Lung (tissue), 12 donors: Measurements from ENCODE around the gene LRP5. TPM values are rescaled to one million over a fixed set of nuclear protein-coding genes. Genes with fewer than 3 reads are reported as not detected.

Experiments used
- ATAC-seq: fragments of 200-7000 bp; cut with Tn5 transposase; one replicate; pipeline ENCODE4 v1.9.1; 2020; ENCODE audit warnings: moderate number of reproducible peaks; ENCODE audit not compliant: insufficient read depth, low FRiP score
- DNase-seq, 3 donors: peaks; one replicate each; pipeline ENCODE4 v3.0.0-alpha.2; 2013 to 2017
- H3K27ac ChIP-seq, 2 donors: one replicate each; pipeline ENCODE4 v1.5.1; 2013; ENCODE audit warnings: mild to moderate bottlenecking in 2 of 2, moderate library complexity in 2 of 2, control low read depth in 1 of 2, inconsistent platforms in 1 of 2, low read depth in 1 of 2, low read length in 1 of 2
- H3K27me3 ChIP-seq, 3 donors: one replicate each; pipeline ENCODE4 v1.5.1; 2013; ENCODE audit warnings: low read length in 2 of 3; ENCODE audit not compliant: control insufficient read depth in 3 of 3, insufficient read depth in 3 of 3
- H3K36me3 ChIP-seq, 4 donors: one replicate each; pipeline ENCODE4 v1.5.1; 2013; ENCODE audit warnings: low read length in 4 of 4, mild to moderate bottlenecking in 1 of 4, moderate library complexity in 1 of 4; ENCODE audit not compliant: control insufficient read depth in 4 of 4, insufficient read depth in 4 of 4
- H3K4me1 ChIP-seq, 5 donors: one replicate each; pipeline ENCODE4 v1.5.1; 2013; ENCODE audit warnings: low read length in 5 of 5, mild to moderate bottlenecking in 2 of 5, moderate library complexity in 1 of 5; ENCODE audit not compliant: control insufficient read depth in 5 of 5, insufficient read depth in 5 of 5
- H3K4me3 ChIP-seq: one replicate; pipeline ENCODE4 v1.5.1; 2013; ENCODE audit warnings: mild to moderate bottlenecking, control low read depth, moderate library complexity
- H3K9ac ChIP-seq, 2 donors: one replicate each; pipeline ENCODE4 v1.5.1; 2013; ENCODE audit warnings: low read length in 2 of 2, control low read depth in 1 of 2; ENCODE audit not compliant: insufficient read depth in 1 of 2
- H3K9me3 ChIP-seq, 4 donors: one replicate each; pipeline ENCODE4 v1.5.1; 2013; ENCODE audit warnings: low read length in 3 of 4, mild to moderate bottlenecking in 1 of 4, moderate library complexity in 1 of 4; ENCODE audit not compliant: control insufficient read depth in 4 of 4, insufficient read depth in 3 of 4
- WGBS, 2 donors: extraction: QIAGEN DNeasy Blood & Tissue Kit; methylation state at CpG; one replicate each; pipeline ENCODE4 v1.1.7; 2013; 5-methylcytosine and 5-hydroxymethylcytosine counted together
- polyA plus RNA-seq, 2 donors: library from polyadenylated mRNA; stranded (reverse); fragments of 200-250 nt; gene quantifications; one replicate each; pipeline ENCODE4 v1.2.1, GENCODE V29; 2013
- total RNA-seq, 2 donors: library from RNA; depleted of rRNA in 1 of 2; stranded (reverse); fragments of >200 nt in 1 of 2; gene quantifications; one replicate each; pipeline ENCODE4 v1.2.1, GENCODE V29; 2014 to 2021
- TF ChIP-seq, protein P1 (sequence below): IDR thresholded peaks from 2 replicates; pipeline ENCODE4 v1.5.1; 2012; ENCODE audit warnings: mild to moderate bottlenecking; ENCODE audit errors: control extremely low read depth, extremely low read depth
- donor health status: control.
- donor health status: control.
- donor health status: Bipolar disorder and iron deficiency.
- donor health status: healthy.
- donor health status: DM: yes; HTN: yes; CAD: no.

LRP5 gene
- total and polyA plus RNA-seq, 4 donors: 33.7 to 76.4 (median 63.2) TPM

GRCh38 chr11:68353669-68354068, 41.3 kb downstream of the LRP5 start:
- WGBS, 2 donors: 89 to 90% methylated on average over 11 of the region's 11 CpGs
- ATAC-seq: no peak
- no peak overlapping the region for H3K9ac ChIP-seq
- TF ChIP-seq, protein P1, sequence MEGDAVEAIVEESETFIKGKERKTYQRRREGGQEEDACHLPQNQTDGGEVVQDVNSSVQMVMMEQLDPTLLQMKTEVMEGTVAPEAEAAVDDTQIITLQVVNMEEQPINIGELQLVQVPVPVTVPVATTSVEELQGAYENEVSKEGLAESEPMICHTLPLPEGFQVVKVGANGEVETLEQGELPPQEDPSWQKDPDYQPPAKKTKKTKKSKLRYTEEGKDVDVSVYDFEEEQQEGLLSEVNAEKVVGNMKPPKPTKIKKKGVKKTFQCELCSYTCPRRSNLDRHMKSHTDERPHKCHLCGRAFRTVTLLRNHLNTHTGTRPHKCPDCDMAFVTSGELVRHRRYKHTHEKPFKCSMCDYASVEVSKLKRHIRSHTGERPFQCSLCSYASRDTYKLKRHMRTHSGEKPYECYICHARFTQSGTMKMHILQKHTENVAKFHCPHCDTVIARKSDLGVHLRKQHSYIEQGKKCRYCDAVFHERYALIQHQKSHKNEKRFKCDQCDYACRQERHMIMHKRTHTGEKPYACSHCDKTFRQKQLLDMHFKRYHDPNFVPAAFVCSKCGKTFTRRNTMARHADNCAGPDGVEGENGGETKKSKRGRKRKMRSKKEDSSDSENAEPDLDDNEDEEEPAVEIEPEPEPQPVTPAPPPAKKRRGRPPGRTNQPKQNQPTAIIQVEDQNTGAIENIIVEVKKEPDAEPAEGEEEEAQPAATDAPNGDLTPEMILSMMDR: no peak
- H3K27ac ChIP-seq: peak overlapping the region; percentile 83 to 89
- H3K36me3 ChIP-seq: peaks cover 0 to 15% (median 7%) of the 10 kb centered on the region in 4 donors
- H3K4me3 ChIP-seq: no peak overlapping the region
- DNase-seq: no peak
- peaks cover 0 to 27% (median 0%) of the 10 kb centered on the region in 5 donors for H3K4me1 ChIP-seq
- no peaks in the 10 kb centered on the region for H3K9me3 ChIP-seq
- H3K27me3 ChIP-seq: no peaks in the 10 kb centered on the region

GRCh38 chr11:68354148-68354872, 41.9 kb downstream of the LRP5 start:
- H3K9me3 ChIP-seq: no peaks in the 10 kb centered on the region
- WGBS, 2 donors: 53 to 76% methylated on average over 27 of the region's 27 CpGs
- TF ChIP-seq, protein P1: no peak
- DNase-seq (peak in 1 of 3 donors; percentile 26), ATAC-seq (peak; percentile 78)
- no peak overlapping the region for H3K4me3 ChIP-seq
- no peaks in the 10 kb centered on the region for H3K27me3 ChIP-seq
- H3K4me1 ChIP-seq: peaks cover 0 to 27% (median 0%) of the 10 kb centered on the region in 5 donors
- peak overlapping the region; percentile 83 to 89 for H3K27ac ChIP-seq
- H3K9ac ChIP-seq: no peak overlapping the region
- peaks cover 0 to 22% (median 13%) of the 10 kb centered on the region in 4 donors for H3K36me3 ChIP-seq

- Histone ChIP-seq H3K4me3 (no peak overlapping the region), H3K9ac (no peak overlapping the region), H3K4me1 (peaks cover 0 to 26% (median 0%) of the 10 kb centered on the region in 5 donors), H3K27ac (peak overlapping the region in 1 of 2 donors; percentile 89), H3K36me3 (peaks cover 0 to 27% (median 19%) of the 10 kb centered on the region in 4 donors), H3K9me3 (no peaks in the 10 kb centered on the region), H3K27me3 (no peaks in the 10 kb centered on the region)
- no peak for ATAC-seq
- 94 to 96% methylated on average over 7 of the region's 7 CpGs for WGBS, 2 donors
- TF ChIP-seq, protein P1: no peak
- no peak for DNase-seq
These were observed 43.1 kb downstream of the LRP5 start for GRCh38 chr11:68355471-68355870.
